Neuronal stem cell (in vitro differentiated cells): ENCODE data around the gene GALNT17.

Source experiments
- DNase-seq: peaks from one replicate; pipeline ENCODE4 v3.0.0-alpha.2; 2013; ENCODE audit warnings: low spot score
- H2AFZ ChIP-seq: one replicate; pipeline ENCODE4 v1.6.1; 2013; ENCODE audit warnings: mild to moderate bottlenecking, low read length, inconsistent platforms
- H2AK5ac ChIP-seq: 2 replicates; pipeline ENCODE4 v1.6.1; 2013; ENCODE audit warnings: low read depth, mild to moderate bottlenecking, inconsistent platforms, low read length, moderate library complexity, mixed read lengths
- H2BK120ac ChIP-seq: 2 replicates; pipeline ENCODE4 v1.6.1; 2013; ENCODE audit warnings: low read depth, mild to moderate bottlenecking, inconsistent platforms, low read length, moderate library complexity, mixed read lengths
- H2BK12ac ChIP-seq: one replicate; pipeline ENCODE4 v1.6.1; 2013; ENCODE audit warnings: low read length, inconsistent platforms
- H2BK15ac ChIP-seq: 2 replicates; pipeline ENCODE4 v1.6.1; 2013; ENCODE audit warnings: mild to moderate bottlenecking, low read length, inconsistent platforms, mixed read lengths
- H2BK5ac ChIP-seq: one replicate; pipeline ENCODE4 v1.6.1; 2013; ENCODE audit warnings: inconsistent platforms, mild to moderate bottlenecking, low read length, moderate library complexity
- H3K14ac ChIP-seq: one replicate; pipeline ENCODE4 v1.6.1; 2013; ENCODE audit warnings: low read length, inconsistent platforms
- H3K18ac ChIP-seq: 2 replicates; pipeline ENCODE4 v1.6.1; 2013; ENCODE audit warnings: low read length, inconsistent platforms
- H3K23ac ChIP-seq: 2 replicates; pipeline ENCODE4 v1.6.1; 2013; ENCODE audit warnings: low read depth, mild to moderate bottlenecking, mixed read lengths, low read length, inconsistent platforms; ENCODE audit not compliant: poor library complexity
- H3K27ac ChIP-seq: replicated peaks from 3 replicates; pipeline ENCODE4 v1.5.1; 2013; ENCODE audit warnings: low read length, inconsistent platforms
- H3K27me3 ChIP-seq, 3 experiments: 2 replicates each; pipeline ENCODE4 v1.6.1; 2013; ENCODE audit warnings: low read length in 3 of 3, mild to moderate bottlenecking in 2 of 3, inconsistent platforms in 1 of 3, low read depth in 1 of 3, mixed read lengths in 1 of 3, moderate library complexity in 1 of 3; ENCODE audit not compliant: control insufficient read depth in 3 of 3, insufficient read depth in 3 of 3
- H3K36me3 ChIP-seq, 2 donors: replicated peaks in 1 of 2; 2 replicates each; pipeline ENCODE4 v1.6.1; 2013; ENCODE audit warnings: low read length in 2 of 2; ENCODE audit not compliant: control insufficient read depth in 2 of 2, insufficient read depth in 2 of 2
- H3K4ac ChIP-seq: 2 replicates; pipeline ENCODE4 v1.6.1; 2013; ENCODE audit warnings: inconsistent platforms, mild to moderate bottlenecking, low read length, moderate library complexity
- H3K4me1 ChIP-seq, 2 donors: 1 replicate in 1 of 2; 2 replicates in 1 of 2; pipeline ENCODE4 v1.6.1; 2013; ENCODE audit warnings: low read length in 2 of 2, low read depth in 1 of 2; ENCODE audit not compliant: control insufficient read depth in 2 of 2, insufficient read depth in 1 of 2
- H3K4me2 ChIP-seq: one replicate; pipeline ENCODE4 v1.6.1; 2013; ENCODE audit warnings: mild to moderate bottlenecking, low read length, inconsistent platforms; ENCODE audit not compliant: insufficient read depth, poor library complexity, severe bottlenecking
- H3K4me3 ChIP-seq, 2 donors: 2 replicates each; pipeline ENCODE4 v1.5.1; 2013; ENCODE audit warnings: low read length in 2 of 2, mild to moderate bottlenecking in 2 of 2, inconsistent platforms in 1 of 2, moderate library complexity in 1 of 2
- H3K79me1 ChIP-seq: one replicate; pipeline ENCODE4 v1.6.1; 2013; ENCODE audit warnings: low read depth, mild to moderate bottlenecking, inconsistent platforms, low read length, moderate library complexity
- H3K9ac ChIP-seq: one replicate; pipeline ENCODE4 v1.6.1; 2013; ENCODE audit warnings: mild to moderate bottlenecking, low read depth, low read length, inconsistent platforms; ENCODE audit not compliant: poor library complexity
- H3K9me3 ChIP-seq, 2 donors: replicated peaks in 1 of 2; 2 replicates each; pipeline versions ENCODE3 to v1.6.1; 2013; ENCODE audit warnings: low read length in 2 of 2, mild to moderate bottlenecking in 2 of 2, inconsistent platforms in 1 of 2, low read depth in 1 of 2, mixed read lengths in 1 of 2, moderate library complexity in 1 of 2; ENCODE audit not compliant: control insufficient read depth in 2 of 2, insufficient read depth in 1 of 2
- H4K8ac ChIP-seq: one replicate; pipeline ENCODE4 v1.6.1; 2013; ENCODE audit warnings: low read depth, mild to moderate bottlenecking, inconsistent platforms, low read length, moderate library complexity
- H4K91ac ChIP-seq: one replicate; pipeline ENCODE4 v1.6.1; 2013; ENCODE audit warnings: low read length, low read depth, mild to moderate bottlenecking, inconsistent platforms; ENCODE audit not compliant: poor library complexity
- WGBS, 2 donors: extraction: QIAGEN DNeasy Blood & Tissue Kit; methylation state at CpG; one replicate each; pipeline ENCODE4 v1.1.7; 2013; ENCODE audit warnings: missing lambda C conversion rate in 2 of 2, mixed read lengths in 1 of 2; ENCODE audit not compliant: insufficient read length in 2 of 2, insufficient replicate concordance in 1 of 2; ENCODE audit errors: extremely low coverage in 2 of 2; 5-methylcytosine and 5-hydroxymethylcytosine counted together

GALNT17 gene

DNA sequence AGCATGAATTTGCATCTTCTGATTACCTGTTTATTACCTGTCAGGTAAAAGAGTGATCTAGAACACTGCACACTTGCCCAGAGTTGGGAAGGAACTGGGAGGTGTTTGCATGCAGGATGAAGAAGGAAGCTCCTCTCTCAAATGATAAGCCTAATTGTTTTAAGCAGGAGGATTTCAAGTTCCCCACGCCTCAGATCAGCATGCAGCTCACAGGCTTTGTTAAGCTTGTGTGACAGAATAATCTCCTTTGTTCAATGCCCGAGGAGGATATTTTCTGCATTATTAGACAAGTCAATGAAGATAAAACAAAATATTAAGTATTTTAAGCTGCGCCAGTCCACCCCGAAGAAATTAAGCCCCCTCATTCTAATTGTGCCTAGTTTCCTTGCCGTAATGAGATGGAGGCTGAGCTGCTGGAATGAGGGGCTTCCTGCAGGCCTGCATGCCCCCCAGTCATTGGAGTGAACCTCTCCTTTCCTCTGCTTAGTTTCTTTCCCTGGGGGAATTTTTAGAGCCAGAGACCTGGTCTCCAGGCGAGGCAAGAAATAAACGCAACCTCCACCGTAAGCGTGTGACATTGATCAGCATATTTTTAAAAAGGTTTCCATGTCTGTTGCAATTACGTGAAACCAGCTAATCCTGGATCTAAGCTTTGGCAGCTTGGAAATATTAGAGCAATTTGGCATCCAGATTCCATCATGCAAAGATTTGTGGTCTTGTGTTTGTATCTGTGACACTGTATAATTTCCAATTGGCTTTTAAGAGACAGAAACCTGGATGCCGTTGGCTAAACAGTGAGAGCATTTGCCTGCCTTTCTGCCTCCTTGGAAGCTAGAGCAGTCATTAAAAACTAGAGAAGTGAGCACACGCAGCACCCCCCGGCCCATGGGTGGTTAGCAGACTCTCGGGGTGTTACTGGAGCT lies 376.0 kb downstream of the GALNT17 start:
- Histone ChIP-seq H3K4me2 (no peak overlapping the region), H3K9ac (no peak overlapping the region), H3K27me3 (no peaks in the 10 kb centered on the region), H3K4me1 (peaks cover 6 to 9% of the 10 kb centered on the region in 2 donors), H3K36me3 (no peaks in the 10 kb centered on the region), H4K8ac (no peak overlapping the region), H3K27ac (no peak overlapping the region), H3K4ac (no peak overlapping the region), H2BK12ac (no peak overlapping the region), H3K18ac (no peak overlapping the region), H4K91ac (no peak overlapping the region), H3K79me1 (no peaks in the 10 kb centered on the region), H3K14ac (no peak overlapping the region), H2BK120ac (no peak overlapping the region), H2BK15ac (no peak overlapping the region), H3K4me3 (no peak overlapping the region), H3K23ac (no peak overlapping the region), H2BK5ac (no peak overlapping the region), H3K9me3 (peaks cover 0 to 4% of the 10 kb centered on the region in 2 donors), H2AFZ (no peak overlapping the region), H2AK5ac (peak overlapping the region; percentile 3)
- WGBS, 2 donors, result no CpG with 5 or more reads among the region's 14 CpGs
- DNase-seq, result no peak

GRCh38 chr7:71509381-71509780 lies 377.4 kb downstream of the GALNT17 start:
- no peak overlapping the region for H4K8ac ChIP-seq
- H2AFZ ChIP-seq, result no peak overlapping the region
- peaks cover 3 to 4% of the 10 kb centered on the region in 2 donors for H3K9me3 ChIP-seq
- H3K18ac ChIP-seq, result no peak overlapping the region
- H3K27me3 ChIP-seq, result no peaks in the 10 kb centered on the region
- no CpG with 5 or more reads among the region's 1 CpG for WGBS, 2 donors
- H2BK5ac ChIP-seq, result no peak overlapping the region
- H3K79me1 ChIP-seq, result no peaks in the 10 kb centered on the region
- no peak overlapping the region for H3K27ac ChIP-seq
- H3K14ac ChIP-seq, result no peak overlapping the region
- H2AK5ac ChIP-seq, result no peak overlapping the region
- no peak overlapping the region for H2BK120ac ChIP-seq
- no peaks in the 10 kb centered on the region for H3K36me3 ChIP-seq
- DNase-seq, result no peak
- H3K9ac ChIP-seq, result no peak overlapping the region
- no peak overlapping the region for H3K4me2 ChIP-seq
- no peak overlapping the region for H3K23ac ChIP-seq
- H3K4me3 ChIP-seq, result no peak overlapping the region
- no peak overlapping the region for H3K4ac ChIP-seq
- H4K91ac ChIP-seq, result no peak overlapping the region
- peaks cover 6 to 9% of the 10 kb centered on the region in 2 donors for H3K4me1 ChIP-seq
- H2BK15ac ChIP-seq, result no peak overlapping the region
- H2BK12ac ChIP-seq, result no peak overlapping the region

- no peak overlapping the region for H3K27ac ChIP-seq
- H3K4me2 ChIP-seq, result no peak overlapping the region
- no peak overlapping the region for H2BK12ac ChIP-seq
- no peaks in the 10 kb centered on the region for H3K27me3 ChIP-seq
- no peak overlapping the region for H3K9ac ChIP-seq
- no peak for DNase-seq
- H3K4me3 ChIP-seq, result no peak overlapping the region
- no peak overlapping the region for H2BK5ac ChIP-seq
- H4K8ac ChIP-seq, result no peak overlapping the region
- H2AFZ ChIP-seq, result no peak overlapping the region
- no peak overlapping the region for H2BK120ac ChIP-seq
- no CpG with 5 or more reads among the region's 3 CpGs for WGBS, 2 donors
- no peak overlapping the region for H3K14ac ChIP-seq
- H3K9me3 ChIP-seq, result peaks cover 4 to 13% of the 10 kb centered on the region in 2 donors
- H3K23ac ChIP-seq, result no peak overlapping the region
- no peak overlapping the region for H2AK5ac ChIP-seq
- no peak overlapping the region for H2BK15ac ChIP-seq
- no peak overlapping the region for H4K91ac ChIP-seq
- no peaks in the 10 kb centered on the region for H3K36me3 ChIP-seq
- no peak overlapping the region for H3K18ac ChIP-seq
- peaks cover 4 to 9% of the 10 kb centered on the region in 2 donors for H3K4me1 ChIP-seq
- H3K79me1 ChIP-seq, result no peaks in the 10 kb centered on the region
- no peak overlapping the region for H3K4ac ChIP-seq
Measured at GRCh38 chr7:71511361-71511807, 379.4 kb downstream of the GALNT17 start.

DNA sequence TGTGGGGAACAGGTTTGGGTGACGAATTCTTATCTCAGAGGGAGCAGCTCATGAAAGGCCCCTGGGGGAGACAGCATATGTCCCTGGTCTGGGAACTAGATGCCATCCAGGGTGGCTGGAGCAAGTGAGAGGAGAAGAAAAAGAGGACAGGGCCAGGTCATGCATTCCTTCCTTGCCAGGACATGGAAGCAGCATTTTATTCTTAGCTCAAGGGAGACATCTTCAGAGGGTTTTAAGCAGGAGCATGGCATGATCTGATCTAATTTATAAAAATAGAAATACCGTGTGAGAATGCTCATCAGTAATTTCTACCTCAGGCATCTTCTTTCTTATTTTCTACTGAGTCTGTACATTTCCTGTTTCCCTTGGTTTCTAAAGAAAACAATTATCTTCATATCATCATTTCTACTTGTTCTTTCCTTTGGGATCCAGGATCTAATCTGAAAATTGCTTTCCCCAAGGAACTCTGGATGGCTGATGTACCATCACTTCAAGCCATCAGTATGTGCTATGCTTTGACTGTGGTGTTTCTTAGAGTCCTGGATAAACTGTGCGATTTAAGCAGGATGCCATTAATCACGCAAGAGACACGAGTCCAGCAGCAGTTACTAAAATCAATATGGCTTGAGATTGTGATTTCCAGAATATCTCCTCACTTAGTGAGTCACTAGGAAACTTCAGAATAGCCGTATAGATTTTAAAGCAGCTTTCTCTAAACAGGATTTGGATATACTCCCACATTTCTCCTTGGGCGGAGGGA lies 386.2 kb downstream of the GALNT17 start:
- H3K9ac ChIP-seq, result no peak overlapping the region
- no CpG with 5 or more reads among the region's 7 CpGs for WGBS, 2 donors
- no peaks in the 10 kb centered on the region for H3K36me3 ChIP-seq
- no peaks in the 10 kb centered on the region for H3K4me1 ChIP-seq
- H3K18ac ChIP-seq, result no peak overlapping the region
- H2BK5ac ChIP-seq, result no peak overlapping the region
- H3K4me2 ChIP-seq, result no peak overlapping the region
- H4K91ac ChIP-seq, result no peak overlapping the region
- H3K4me3 ChIP-seq, result no peak overlapping the region
- H2BK15ac ChIP-seq, result no peak overlapping the region
- no peak for DNase-seq
- no peak overlapping the region for H3K14ac ChIP-seq
- no peak overlapping the region for H3K4ac ChIP-seq
- no peak overlapping the region for H3K23ac ChIP-seq
- H3K9me3 ChIP-seq, result peaks cover 6 to 26% of the 10 kb centered on the region in 2 donors
- H2BK12ac ChIP-seq, result no peak overlapping the region
- no peak overlapping the region for H3K27ac ChIP-seq
- no peaks in the 10 kb centered on the region for H3K79me1 ChIP-seq
- no peaks in the 10 kb centered on the region for H3K27me3 ChIP-seq
- H2AK5ac ChIP-seq, result no peak overlapping the region
- H4K8ac ChIP-seq, result no peak overlapping the region
- no peak overlapping the region for H2AFZ ChIP-seq
- no peak overlapping the region for H2BK120ac ChIP-seq
